Prostate gland (tissue), 2 donors: ENCODE measurements around the gene KCNG1. TPM values are rescaled to one million over a fixed set of nuclear protein-coding genes. Genes with fewer than 3 reads are reported as not detected.

ENCODE experiments used
- DNase-seq: peaks from one replicate; pipeline ENCODE4 v3.0.0-alpha.2; 2019; ENCODE audit warnings: low spot score
- H3K27ac ChIP-seq, 2 donors: fragments of 200-600 bp; sonication (generic); 2 replicates each; pipeline ENCODE4 v1.5.1; 2017 to 2019
- H3K27me3 ChIP-seq: fragments of 200-600 bp; sonication (generic); replicated peaks from 2 replicates; pipeline ENCODE4 v1.5.1; 2019; ENCODE audit not compliant: insufficient read depth
- H3K36me3 ChIP-seq, 2 donors: fragments of 200-600 bp; sonication (generic); 1 replicate in 1 of 2; 2 replicates in 1 of 2; pipeline versions ENCODE4 v1.5.1 to v1.8.1; 2017 to 2019
- H3K4me1 ChIP-seq: fragments of 200-600 bp; sonication (generic); replicated peaks from 2 replicates; pipeline ENCODE4 v1.5.1; 2019
- H3K4me3 ChIP-seq, 2 donors: fragments of 200-600 bp; sonication (generic); 2 replicates each; pipeline ENCODE4 v1.5.1; 2017 to 2019
- H3K9me3 ChIP-seq: fragments of 200-600 bp; sonication (generic); 2 replicates; pipeline ENCODE4 v1.5.1; 2017
- POLR2A ChIP-seq: fragments of 450-650 bp; IDR thresholded peaks from one replicate; pipeline ENCODE4 v1.6.1; 2016; ENCODE audit warnings: antibody characterized with exemption, mild to moderate bottlenecking
- POLR2AphosphoS5 ChIP-seq: sonication (generic); formaldehyde crosslinking; IDR thresholded peaks from one replicate; pipeline ENCODE4 v1.6.1; 2017; ENCODE audit warnings: antibody characterized with exemption
- WGBS: methylation state at CpG from one replicate; pipeline ENCODE4 v1.1.5; 2018; 5-methylcytosine and 5-hydroxymethylcytosine counted together
- intact Hi-C: fragments of 100-400 bp; cut with DNase I; formaldehyde crosslinking; loops from one replicate; pipeline ENCODE4 v1.14.2; 2022
- total RNA-seq, 2 donors: library from RNA; depleted of rRNA; stranded (reverse); fragments of >200 nt; gene quantifications; one replicate each; pipeline ENCODE4 v1.1.0, GENCODE V29; 2016
- TF ChIP-seq, protein P1 (sequence below), 4 experiments: fragments of 200-600 bp in 2 of 4; fragments of 450-650 bp in 2 of 4; sonication (generic) in 2 of 4; IDR thresholded peaks; 1 replicate in 3 of 4; 2 replicates in 1 of 4; pipeline ENCODE4 v1.5.1; 2016 to 2019; ENCODE audit warnings: antibody characterized with exemption in 4 of 4, mild to moderate bottlenecking in 2 of 4, moderate library complexity in 2 of 4

KCNG1 gene
- total RNA-seq, 2 donors from 2014 or later = 6.8 to 57.9 TPM

DNA sequence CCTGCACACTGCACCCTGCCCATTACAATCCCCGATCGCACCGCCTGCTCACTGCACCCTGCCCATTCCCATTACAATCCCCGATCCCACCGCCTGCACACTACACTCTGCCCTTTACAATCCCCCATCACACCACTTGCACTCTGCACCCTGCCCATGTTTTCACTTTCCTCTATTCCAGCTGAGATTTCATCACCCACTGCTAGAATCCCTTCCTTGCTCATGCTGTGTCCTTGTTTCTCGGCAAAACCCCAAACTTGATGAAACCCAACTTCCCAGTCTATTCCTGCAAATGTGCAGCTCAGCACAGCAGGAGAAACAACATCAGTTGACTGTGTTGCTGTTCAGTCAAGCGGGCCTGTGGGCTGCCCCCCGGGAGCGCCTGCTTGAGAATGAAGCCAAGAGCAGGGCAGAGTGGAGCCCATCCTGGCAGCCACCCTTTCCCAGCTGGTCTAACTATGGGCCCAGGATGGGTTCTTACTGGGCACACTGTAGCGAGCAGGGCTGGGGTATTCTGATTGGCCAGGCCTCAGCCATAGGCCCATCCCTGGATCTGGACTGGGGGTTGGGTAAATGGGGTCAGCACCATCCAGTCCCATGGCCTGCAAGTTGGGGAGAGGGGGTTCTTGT lies 47.1 kb downstream of the KCNG1 start:
- Histone ChIP-seq H3K27ac (no peak overlapping the region), H3K4me3 (no peak overlapping the region), H3K9me3 (no peaks in the 10 kb centered on the region), H3K36me3 (no peaks in the 10 kb centered on the region), H3K4me1 (no peaks in the 10 kb centered on the region), H3K27me3 (no peaks in the 10 kb centered on the region)
- intact Hi-C loops = no loop called here
- WGBS = 92% methylated on average over 10 of the region's 10 CpGs
- no peak for TF ChIP-seq POLR2A
- no peak for TF ChIP-seq POLR2AphosphoS5
- TF ChIP-seq, protein P1, sequence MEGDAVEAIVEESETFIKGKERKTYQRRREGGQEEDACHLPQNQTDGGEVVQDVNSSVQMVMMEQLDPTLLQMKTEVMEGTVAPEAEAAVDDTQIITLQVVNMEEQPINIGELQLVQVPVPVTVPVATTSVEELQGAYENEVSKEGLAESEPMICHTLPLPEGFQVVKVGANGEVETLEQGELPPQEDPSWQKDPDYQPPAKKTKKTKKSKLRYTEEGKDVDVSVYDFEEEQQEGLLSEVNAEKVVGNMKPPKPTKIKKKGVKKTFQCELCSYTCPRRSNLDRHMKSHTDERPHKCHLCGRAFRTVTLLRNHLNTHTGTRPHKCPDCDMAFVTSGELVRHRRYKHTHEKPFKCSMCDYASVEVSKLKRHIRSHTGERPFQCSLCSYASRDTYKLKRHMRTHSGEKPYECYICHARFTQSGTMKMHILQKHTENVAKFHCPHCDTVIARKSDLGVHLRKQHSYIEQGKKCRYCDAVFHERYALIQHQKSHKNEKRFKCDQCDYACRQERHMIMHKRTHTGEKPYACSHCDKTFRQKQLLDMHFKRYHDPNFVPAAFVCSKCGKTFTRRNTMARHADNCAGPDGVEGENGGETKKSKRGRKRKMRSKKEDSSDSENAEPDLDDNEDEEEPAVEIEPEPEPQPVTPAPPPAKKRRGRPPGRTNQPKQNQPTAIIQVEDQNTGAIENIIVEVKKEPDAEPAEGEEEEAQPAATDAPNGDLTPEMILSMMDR (IDR thresholded peaks at IDR 0.05) = no peak
- no peak for DNase-seq

DNA sequence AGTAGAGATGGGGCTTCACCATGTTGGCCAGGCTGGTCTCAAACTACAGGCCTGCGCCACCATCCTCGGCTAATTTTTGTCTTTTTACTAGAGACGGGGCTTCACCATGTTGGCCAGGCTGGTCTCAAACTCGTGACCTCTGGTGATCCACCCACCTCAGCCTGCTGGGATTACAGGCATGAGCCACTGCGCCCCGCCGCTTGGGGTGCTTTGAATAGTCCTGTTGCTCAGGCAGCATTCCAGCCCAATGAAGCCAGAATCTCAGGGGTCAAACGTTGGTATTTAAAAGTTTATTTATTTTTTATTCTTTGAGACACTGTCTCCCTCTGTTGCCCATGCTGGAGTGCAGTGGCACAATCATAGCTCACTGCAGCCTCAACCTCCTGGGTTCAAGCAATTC lies 53.0 kb downstream of the KCNG1 start:
- TF ChIP-seq POLR2AphosphoS5 (no peak), POLR2A (no peak)
- TF ChIP-seq, protein P1 (IDR thresholded peaks at IDR 0.05) = no peak
- Histone ChIP-seq H3K9me3 (no peaks in the 10 kb centered on the region), H3K27ac (no peak overlapping the region), H3K27me3 (no peaks in the 10 kb centered on the region), H3K36me3 (no peaks in the 10 kb centered on the region), H3K4me3 (no peak overlapping the region), H3K4me1 (no peaks in the 10 kb centered on the region)
- 75% methylated on average over 8 of the region's 8 CpGs for WGBS
- no peak for DNase-seq
- intact Hi-C loops = no loop called here

DNA sequence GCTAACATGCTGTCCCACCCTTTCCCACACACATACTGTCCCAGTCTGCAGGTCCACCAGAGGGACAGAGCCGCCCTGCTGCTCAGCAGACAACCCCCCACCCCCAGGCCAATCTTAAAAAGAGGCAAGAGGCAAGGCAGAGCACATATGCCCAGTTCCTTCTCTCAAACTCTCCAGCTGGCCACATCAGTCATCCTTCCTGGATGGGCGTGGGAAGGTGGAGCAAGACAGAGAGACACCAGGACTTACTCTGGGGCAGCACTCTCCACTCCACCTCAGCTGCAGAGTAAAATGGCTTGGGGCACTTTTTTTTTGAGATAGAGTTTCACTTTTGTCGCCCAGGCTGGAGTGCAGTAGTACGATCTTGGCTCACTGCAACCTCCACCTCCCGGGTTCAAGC lies 53.5 kb downstream of the KCNG1 start:
- H3K27me3 ChIP-seq = no peaks in the 10 kb centered on the region
- H3K9me3 ChIP-seq = no peaks in the 10 kb centered on the region
- no peaks in the 10 kb centered on the region for H3K4me1 ChIP-seq
- WGBS = 88% methylated on average over 5 of the region's 5 CpGs
- H3K36me3 ChIP-seq = no peaks in the 10 kb centered on the region
- no peak overlapping the region for H3K27ac ChIP-seq
- DNase-seq = no peak
- no peak for TF ChIP-seq POLR2AphosphoS5
- TF ChIP-seq, protein P1 (IDR thresholded peaks at IDR 0.05) = no peak
- no peak for TF ChIP-seq POLR2A
- intact Hi-C loops = no loop called here
- no peak overlapping the region for H3K4me3 ChIP-seq

DNA sequence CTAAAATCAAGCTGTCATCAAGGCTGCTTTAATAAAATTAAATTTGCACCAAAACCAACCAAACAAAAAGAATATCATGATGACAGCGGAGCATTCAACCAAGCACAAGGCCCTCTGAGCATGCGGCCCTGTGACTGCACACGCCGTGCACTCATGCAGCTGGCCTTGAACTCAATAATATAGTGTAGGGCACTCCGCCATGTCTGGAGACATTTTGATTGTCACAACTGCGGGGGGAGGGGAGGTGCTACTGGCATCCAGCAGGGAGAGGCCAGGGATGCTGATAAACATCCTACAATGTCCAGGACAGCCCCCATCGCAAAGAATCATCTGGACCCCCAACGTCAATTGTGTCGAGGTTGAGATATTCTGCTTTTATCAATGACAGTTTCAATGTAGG lies 54.6 kb downstream of the KCNG1 start:
- DNase-seq = no peak
- H3K27me3 ChIP-seq = no peaks in the 10 kb centered on the region
- H3K4me1 ChIP-seq = no peaks in the 10 kb centered on the region
- no peak for TF ChIP-seq POLR2AphosphoS5
- TF ChIP-seq, protein P1 (IDR thresholded peaks at IDR 0.05) = no peak
- H3K9me3 ChIP-seq = no peaks in the 10 kb centered on the region
- H3K36me3 ChIP-seq = no peaks in the 10 kb centered on the region
- no peak overlapping the region for H3K27ac ChIP-seq
- WGBS = 77% methylated on average over 9 of the region's 9 CpGs
- intact Hi-C loops = no loop called here
- H3K4me3 ChIP-seq = no peak overlapping the region

DNA sequence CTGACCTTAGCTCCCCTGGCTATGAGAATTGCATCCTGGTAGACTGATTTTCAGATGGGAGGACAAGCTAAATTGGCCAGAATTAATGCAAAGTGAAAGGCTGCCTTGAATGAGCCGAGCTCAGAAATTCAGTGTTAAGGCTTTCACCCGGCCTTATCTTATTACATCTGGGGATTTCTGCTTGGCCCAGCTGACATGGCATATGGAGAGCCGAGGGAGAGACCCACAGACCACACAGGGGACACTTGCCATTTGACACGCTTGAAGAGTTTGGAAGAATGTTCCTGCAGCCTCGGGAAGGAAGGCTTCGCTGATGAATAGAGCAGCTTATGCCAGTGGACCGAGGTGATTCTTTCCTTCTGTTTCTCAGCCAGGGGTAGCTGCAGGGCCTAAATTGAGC lies 55.3 kb downstream of the KCNG1 start:
- no peak overlapping the region for H3K27ac ChIP-seq
- H3K4me3 ChIP-seq = no peak overlapping the region
- H3K27me3 ChIP-seq = no peaks in the 10 kb centered on the region
- no peak for TF ChIP-seq POLR2A
- TF ChIP-seq, protein P1 (IDR thresholded peaks at IDR 0.05) = no peak
- no peak for TF ChIP-seq POLR2AphosphoS5
- intact Hi-C loops = no loop called here
- 24% methylated on average over 7 of the region's 7 CpGs for WGBS
- no peaks in the 10 kb centered on the region for H3K36me3 ChIP-seq
- no peak for DNase-seq
- no peaks in the 10 kb centered on the region for H3K9me3 ChIP-seq
- H3K4me1 ChIP-seq = no peaks in the 10 kb centered on the region
